K562 (cell line): ENCODE results near the gene SPDYE4. TPM values are rescaled to one million over a fixed set of nuclear protein-coding genes. Genes with fewer than 3 reads are reported as not detected.

Experiments
- ATAC-seq: fragments of 200-7000 bp; cut with Tn5 transposase; 3 replicates; pipeline ENCODE4 v1.9.1; 2020; ENCODE audit warnings: moderate library complexity
- BruUV-seq: library from RNA; stranded (reverse); fragments of 400-500 nt; replicated peaks from 2 replicates; lab custom pipeline; 2021; lab: Mats Ljungman, UMichigan
- CTCF ChIA-PET: fragments of 300-600 bp; formaldehyde crosslinking; extraction: SDS; loops from one replicate; lab custom pipeline; 2021; ENCODE audit warnings: low intra/inter-chr PET ratio; lab: Yijun Ruan, JAX
- POLR2A ChIA-PET: fragments of 300-600, 350-650 bp; sonication (Branson Sonifier 250); formaldehyde crosslinking; extraction: SDS; loops from one replicate; lab custom pipeline; 2021; ENCODE audit warnings: antibody characterized with exemption, inconsistent platforms; lab: Yijun Ruan, JAX
- DNase-seq, 4 experiments: peaks; one replicate each; pipeline versions ENCODE4 v3.0.0 to v3.0.0-alpha.2; 2011 to 2018; ENCODE audit warnings: low spot score in 3 of 4, mixed read lengths in 3 of 4; ENCODE audit errors: extremely low read depth in 1 of 4
- FAIRE-seq: peaks from 2 replicates; lab custom pipeline; 2011; peaks lifted over from hg19 to GRCh38; lab: Jason Lieb, UNC
- H2AFZ ChIP-seq: 2 replicates; pipeline ENCODE4 v1.6.0; 2011; ENCODE audit warnings: low read depth, low read length, control low read depth, inconsistent platforms
- H3K27ac ChIP-seq: fragments of 200-600 bp; 3 replicates; pipeline ENCODE4 v1.8.0; 2011; ENCODE audit warnings: low read depth, mild to moderate bottlenecking, control low read depth, inconsistent platforms, low read length, moderate library complexity, mixed read lengths; ENCODE audit errors: extremely low read depth
- H3K27me3 ChIP-seq, 2 experiments: fragments of 300-600 bp in 1 of 2; 2 replicates in 1 of 2; 3 replicates in 1 of 2; pipeline versions ENCODE4 v1.6.0 to v1.8.0; 2011; ENCODE audit warnings: inconsistent platforms in 2 of 2, low read length in 2 of 2, mild to moderate bottlenecking in 1 of 2, mixed read lengths in 1 of 2, moderate library complexity in 1 of 2; ENCODE audit not compliant: control insufficient read depth in 2 of 2, insufficient read depth in 2 of 2
- H3K36me3 ChIP-seq: fragments of 300-600 bp; 3 replicates; pipeline ENCODE4 v1.8.0; 2011; ENCODE audit warnings: mild to moderate bottlenecking, low read length, inconsistent platforms; ENCODE audit not compliant: control insufficient read depth, insufficient read depth
- H3K4me1 ChIP-seq, 2 experiments: fragments of 200-600 bp in 1 of 2; replicated peaks in 1 of 2; 2 replicates in 1 of 2; 3 replicates in 1 of 2; pipeline versions ENCODE4 v1.5.1 to v1.8.0; 2011; ENCODE audit warnings: inconsistent platforms in 2 of 2, low read length in 2 of 2, mild to moderate bottlenecking in 1 of 2, mixed read lengths in 1 of 2, moderate library complexity in 1 of 2; ENCODE audit not compliant: control insufficient read depth in 2 of 2, insufficient read depth in 2 of 2
- H3K4me2 ChIP-seq: 2 replicates; pipeline ENCODE4 v1.6.1; 2011; ENCODE audit warnings: low read length, control low read depth, inconsistent platforms, mixed read lengths; ENCODE audit not compliant: insufficient read depth
- H3K4me3 ChIP-seq: fragments of 200-600 bp; sonication (generic), shearing (Covaris generic); 2 replicates; pipeline ENCODE4 v1.5.1; 2016; ENCODE audit warnings: control low read depth, inconsistent platforms
- H3K79me2 ChIP-seq: fragments of 200-600 bp; 3 replicates; pipeline ENCODE4 v1.8.0; 2011; ENCODE audit warnings: low read length, inconsistent platforms; ENCODE audit not compliant: control insufficient read depth, insufficient read depth
- H3K9ac ChIP-seq, 2 experiments: 2 replicates each; pipeline versions ENCODE4 v1.6.0 to v1.6.1; 2011; ENCODE audit warnings: low read depth in 2 of 2, low read length in 2 of 2, control low read depth in 1 of 2, inconsistent platforms in 1 of 2, mild to moderate bottlenecking in 1 of 2, mixed read lengths in 1 of 2; ENCODE audit not compliant: insufficient read depth in 1 of 2
- H3K9me1 ChIP-seq: one replicate; pipeline ENCODE4 v1.6.0; 2011; ENCODE audit warnings: inconsistent platforms, mild to moderate bottlenecking, low read length, moderate library complexity; ENCODE audit not compliant: control insufficient read depth, insufficient read depth
- H3K9me3 ChIP-seq: replicated peaks from 2 replicates; pipeline ENCODE4 v1.5.1; 2011; ENCODE audit warnings: low read depth, low read length, inconsistent platforms; ENCODE audit not compliant: control insufficient read depth, insufficient read depth
- H4K20me1 ChIP-seq: replicated peaks from 2 replicates; pipeline ENCODE4 v1.6.1; 2011; ENCODE audit warnings: low read length, inconsistent platforms, mixed read lengths; ENCODE audit not compliant: control insufficient read depth, insufficient read depth
- ARID3A ChIP-seq: IDR thresholded peaks from 2 replicates; pipeline ENCODE4 v1.6.1; 2012; ENCODE audit warnings: low read depth, low read length, improper control_type of control experiment, borderline replicate concordance
- CEBPZ ChIP-seq: fragments of 150-350 bp; IDR thresholded peaks from 2 replicates; pipeline ENCODE4 v1.6.1; 2014; ENCODE audit warnings: low read depth, mild to moderate bottlenecking, low read length, borderline replicate concordance
- CXXC5 ChIP-seq: fragments of 250-450 bp; sonication (Bioruptor Pico); IDR thresholded peaks from 2 replicates; pipeline ENCODE4 v1.8.0; 2022; ENCODE audit warnings: inconsistent platforms, mild to moderate bottlenecking, moderate library complexity
- EP300 ChIP-seq: IDR thresholded peaks from 2 replicates; pipeline ENCODE4 v1.6.1; 2012; ENCODE audit warnings: low read length, improper control_type of control experiment
- FUS ChIP-seq: fragments of 200-400 bp; formaldehyde crosslinking; optimal IDR thresholded peaks from 2 replicates; pipeline ENCODE3; 2017; ENCODE audit warnings: low read depth, low read length
- MYNN ChIP-seq, 2 experiments: sonication (generic); formaldehyde crosslinking in 1 of 2; IDR thresholded peaks; 2 replicates each; pipeline versions ENCODE4 v1.5.0 to v1.6.1; 2016 to 2020; ENCODE audit warnings: antibody characterized with exemption in 1 of 2, missing genetic modification reagents in 1 of 2
- PHF8 ChIP-seq: fragments of 200-600 bp; sonication (generic); IDR thresholded peaks from 2 replicates; pipeline ENCODE4 v1.6.1; 2012; ENCODE audit warnings: mixed run types, mild to moderate bottlenecking, inconsistent platforms, low read length, moderate library complexity, borderline replicate concordance
- SOX6 ChIP-seq: fragments of 450-650 bp; IDR thresholded peaks from 2 replicates; pipeline ENCODE4 v1.6.1; 2014; ENCODE audit warnings: mild to moderate bottlenecking
- SREBF2 ChIP-seq: sonication (generic); formaldehyde crosslinking; IDR thresholded peaks from 2 replicates; pipeline ENCODE4 v1.4.0; 2020; ENCODE audit warnings: mild to moderate bottlenecking, missing genetic modification reagents
- TARDBP ChIP-seq: fragments of 450-650 bp; IDR thresholded peaks from 2 replicates; pipeline ENCODE4 v1.6.1; 2016
- ZFX ChIP-seq: sonication (generic); formaldehyde crosslinking; IDR thresholded peaks from 2 replicates; pipeline ENCODE4 v1.8.0; 2022; ENCODE audit warnings: mild to moderate bottlenecking, missing genetic modification reagents, moderate library complexity
- ZNF75A ChIP-seq: fragments of 450-650 bp; formaldehyde crosslinking; IDR thresholded peaks from 2 replicates; pipeline ENCODE4 v1.4.0; 2020; ENCODE audit warnings: mild to moderate bottlenecking
- ZNF77 ChIP-seq: fragments of 250-450 bp; sonication (Bioruptor Pico); IDR thresholded peaks from 2 replicates; pipeline ENCODE4 v1.5.0; 2020
- WGBS: fragments of 100-300 bp; shearing (Covaris generic); methylation state at CpG from one replicate; pipeline ENCODE4 v1.1.6; 2016; ENCODE audit warnings: low coverage, mixed read lengths; ENCODE audit not compliant: insufficient coverage; ENCODE audit errors: missing lambda C conversion rate; 5-methylcytosine and 5-hydroxymethylcytosine counted together
- in situ Hi-C: fragments of 300-500 bp; cut with MboI; formaldehyde crosslinking; loops from 4 replicates; pipeline ENCODE4 v1.15.0; 2018; ENCODE audit warnings: inconsistent platforms, mixed read lengths
- intact Hi-C: fragments of 100-400 bp; cut with micrococcal nuclease; formaldehyde crosslinking; loops from 2 replicates; pipeline ENCODE4 v1.14.2; 2022
- polyA plus RNA-seq, 8 experiments: library from polyadenylated mRNA; depleted of rRNA in 4 of 8; stranded (reverse) in 5 of 8; unstranded in 3 of 8; fragments of >200 nt; fragmentation: Nextera tagmentation in 2 of 8; fragmentation: Illumina TruSeq in 1 of 8; extraction: Ambion mirVana in 2 of 8; extraction: Trizol in 1 of 8; gene quantifications; 2 replicates each; pipeline versions ENCODE4 v1.2.1 to v1.2.3, GENCODE V29; 2011 to 2014; ENCODE audit warnings: inconsistent platforms in 1 of 8, missing spikeins in 1 of 8
- total RNA-seq, 7 experiments: library from RNA; depleted of rRNA in 6 of 7; stranded (reverse); fragments of >200 nt in 6 of 7; fragmentation: Illumina TruSeq in 2 of 7; extraction: Trizol in 2 of 7; gene quantifications; 2 replicates each; pipeline versions ENCODE4 v1.2.1 to v1.2.3, GENCODE V29; 2011 to 2021; ENCODE audit warnings: low replicate concordance in 1 of 7
- TF ChIP-seq, protein P1 (sequence below), 2 experiments: IDR thresholded peaks in 1 of 2; conservative IDR thresholded peaks in 1 of 2; 2 replicates each; pipeline ENCODE4 v1.6.1; 2016; ENCODE audit warnings: low read depth in 2 of 2, mild to moderate bottlenecking in 1 of 2, missing compliant biosample characterization in 1 of 2, missing genetic modification characterization in 1 of 2, moderate library complexity in 1 of 2

The SPDYE4 gene
- total and polyA plus RNA-seq, 9 of the 15 experiments (the other 6 are each of a cell fraction or from before 2014, with no cell fraction given) = not detected

DNA sequence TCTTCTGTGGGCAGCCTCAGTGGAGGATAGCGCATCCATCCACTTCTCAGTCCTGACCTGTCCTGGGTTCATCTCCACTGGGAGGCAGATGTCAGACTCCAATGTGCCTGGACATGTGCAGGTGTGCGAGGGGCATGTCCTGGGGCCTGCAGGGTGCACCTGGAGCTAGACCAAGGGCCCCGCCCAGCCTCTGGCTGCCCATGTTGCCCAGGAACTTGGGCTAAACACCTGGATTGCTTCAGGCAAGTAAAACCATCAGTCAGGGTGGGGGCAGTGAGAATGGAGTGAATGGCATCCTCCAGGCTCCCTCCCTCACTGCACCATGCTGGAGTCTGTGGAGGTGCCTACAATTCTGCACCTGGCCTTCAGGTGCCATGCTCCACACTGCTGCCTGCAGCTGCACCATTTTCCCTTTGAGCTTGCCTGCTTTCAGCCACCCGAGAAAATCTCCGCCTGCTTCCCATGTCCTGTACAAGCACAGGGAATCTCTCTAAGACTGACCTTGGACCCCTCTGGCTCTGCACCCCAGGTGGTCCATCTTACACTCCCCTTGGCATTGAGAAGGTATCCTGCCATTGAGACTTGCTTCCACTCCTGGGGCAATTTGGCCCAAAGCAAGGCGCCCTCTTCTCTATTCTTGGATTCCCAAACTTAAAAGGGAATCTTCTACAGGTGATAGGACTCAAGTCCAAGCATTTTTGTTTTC, 42.9 kb upstream of the SPDYE4 start:
- ATAC-seq (no peak), FAIRE-seq (no peak), DNase-seq (no peak)
- Histone ChIP-seq H2AFZ (no peak overlapping the region), H3K27me3 (peaks cover 0 to 40% of the 10 kb centered on the region in 2 experiments; a peak in 4 of 5 replicates), H3K4me3 (no peak overlapping the region), H3K4me2 (no peak overlapping the region), H3K9ac (no peak overlapping the region), H4K20me1 (no peaks in the 10 kb centered on the region; the same call in 1 of the 2 replicates), H3K27ac (no peak overlapping the region), H3K79me2 (no peaks in the 10 kb centered on the region), H3K9me1 (no peaks in the 10 kb centered on the region), H3K36me3 (no peaks in the 10 kb centered on the region), H3K4me1 (peaks cover 0 to 8% of the 10 kb centered on the region in 2 experiments; a peak in 2 of 5 replicates), H3K9me3 (no peaks in the 10 kb centered on the region)
- CTCF ChIA-PET = interaction anchor here (0.5 kb wide), 1 partner anchor 101 kb away, joined by 4 read pairs; no protein-coding TSS in a partner anchor
- POLR2A ChIA-PET = interaction anchor here (0.8 kb wide), 1 partner anchor 43 kb away, joined by 3 read pairs; no protein-coding TSS in a partner anchor
- WGBS = 13% methylated on average over 4 of the region's 6 CpGs
- BruUV-seq = no TSS peak
- in situ Hi-C loops (no loop called here), intact Hi-C loops (no loop called here)
- TF ChIP-seq EP300 = no peak
- no peak for TF ChIP-seq MYNN (IDR thresholded peaks at IDR 0.05)
- TF ChIP-seq MYNN (CRISPR knock-in tag; IDR thresholded peaks at IDR 0.05) = no peak
- TF ChIP-seq, protein P1, sequence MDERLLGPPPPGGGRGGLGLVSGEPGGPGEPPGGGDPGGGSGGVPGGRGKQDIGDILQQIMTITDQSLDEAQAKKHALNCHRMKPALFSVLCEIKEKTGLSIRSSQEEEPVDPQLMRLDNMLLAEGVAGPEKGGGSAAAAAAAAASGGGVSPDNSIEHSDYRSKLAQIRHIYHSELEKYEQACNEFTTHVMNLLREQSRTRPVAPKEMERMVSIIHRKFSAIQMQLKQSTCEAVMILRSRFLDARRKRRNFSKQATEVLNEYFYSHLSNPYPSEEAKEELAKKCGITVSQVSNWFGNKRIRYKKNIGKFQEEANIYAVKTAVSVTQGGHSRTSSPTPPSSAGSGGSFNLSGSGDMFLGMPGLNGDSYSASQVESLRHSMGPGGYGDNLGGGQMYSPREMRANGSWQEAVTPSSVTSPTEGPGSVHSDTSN (CRISPR knock-in tag; IDR thresholded peaks at IDR 0.05; ENCODE audit: low read depth) = no peak
- TF ChIP-seq, protein P1 (tag; conservative IDR thresholded peaks at IDR 0.05; ENCODE audit: low read depth) = no peak
- no peak for TF ChIP-seq CXXC5 (CRISPR knock-in tag)
- TF ChIP-seq PHF8 = no peak
- no peak for TF ChIP-seq ARID3A
- no peak for TF ChIP-seq SREBF2 (CRISPR knock-in tag)
- TF ChIP-seq FUS = no peak
- TF ChIP-seq CEBPZ = no peak
- TF ChIP-seq ZNF77 (CRISPR knock-in tag) = no peak
- TF ChIP-seq SOX6 = no peak
- TF ChIP-seq ZFX = no peak
- no peak for TF ChIP-seq ZNF75A (CRISPR knock-in tag)
- no peak for TF ChIP-seq TARDBP
